Common myeloid progenitor, CD34-positive (primary cell): ENCODE measurements around the gene CENPE.
"Not testable (repeated sequence)": the region's sequence is repeated elsewhere in the genome, so short reads cannot be mapped to it uniquely, and the experiment has no call there.

Source experiments
- CTCF ChIA-PET: fragments of 350-600 bp; sonication (Branson Sonifier 250); formaldehyde crosslinking; loops from one replicate; lab custom pipeline; 2021; ENCODE audit warnings: antibody characterized with exemption; lab: Charles Lee
- POLR2A ChIA-PET: fragments of 350-600 bp; sonication (Branson Sonifier 250); formaldehyde crosslinking; loops from one replicate; lab custom pipeline; 2021; ENCODE audit warnings: antibody characterized with exemption; lab: Charles Lee
- DNase-seq, 3 donors: peaks; one replicate each; pipeline versions ENCODE4 v3.0.0 to v3.0.0-alpha.2; 2013
- H3K27ac ChIP-seq, 2 experiments: 1 replicate in 1 of 2; 2 replicates in 1 of 2; pipeline ENCODE4 v1.7.0; 2013; ENCODE audit warnings: inconsistent platforms in 2 of 2, low read length in 2 of 2, mild to moderate bottlenecking in 2 of 2, low read depth in 1 of 2, moderate library complexity in 1 of 2; ENCODE audit not compliant: severe bottlenecking in 2 of 2, insufficient read depth in 1 of 2, poor library complexity in 1 of 2
- H3K27me3 ChIP-seq, 5 experiments: replicated peaks in 2 of 5; 1 replicate in 3 of 5; 2 replicates in 2 of 5; pipeline versions ENCODE4 v1.6.1 to v1.7.0; 2013; ENCODE audit warnings: low read length in 4 of 5, mild to moderate bottlenecking in 2 of 5, moderate library complexity in 2 of 5, inconsistent platforms in 1 of 5; ENCODE audit not compliant: insufficient read depth in 5 of 5, control insufficient read depth in 4 of 5
- H3K36me3 ChIP-seq, 4 experiments: 1 replicate in 2 of 4; 2 replicates in 2 of 4; pipeline versions ENCODE4 v1.6.1 to v1.7.0; 2013; ENCODE audit warnings: low read length in 3 of 4, control low read depth in 1 of 4, mild to moderate bottlenecking in 1 of 4; ENCODE audit not compliant: control insufficient read depth in 4 of 4, insufficient read depth in 4 of 4
- H3K4me1 ChIP-seq, 4 experiments: 1 replicate in 3 of 4; 2 replicates in 1 of 4; pipeline versions ENCODE4 v1.6.1 to v1.7.1; 2013; ENCODE audit warnings: low read length in 3 of 4, mild to moderate bottlenecking in 3 of 4, control low read depth in 1 of 4, inconsistent platforms in 1 of 4, moderate library complexity in 1 of 4; ENCODE audit not compliant: control insufficient read depth in 4 of 4, insufficient read depth in 4 of 4; ENCODE audit errors: control extremely low read depth in 1 of 4
- H3K4me3 ChIP-seq, 7 experiments: 1 replicate in 4 of 7; 2 replicates in 3 of 7; pipeline versions ENCODE4 v1.5.1 to v1.7.0; 2013; ENCODE audit warnings: mild to moderate bottlenecking in 7 of 7, low read length in 6 of 7, moderate library complexity in 6 of 7, inconsistent platforms in 2 of 7, low read depth in 2 of 7, control low read depth in 1 of 7; ENCODE audit not compliant: insufficient read depth in 4 of 7, control insufficient read depth in 1 of 7; ENCODE audit errors: extremely low read depth in 1 of 7
- H3K9me3 ChIP-seq, 5 experiments: 1 replicate in 4 of 5; 2 replicates in 1 of 5; pipeline versions ENCODE4 v1.6.1 to v1.7.1; 2013; ENCODE audit warnings: low read length in 4 of 5, mild to moderate bottlenecking in 2 of 5, inconsistent platforms in 1 of 5, low read depth in 1 of 5, moderate library complexity in 1 of 5; ENCODE audit not compliant: control insufficient read depth in 4 of 5, insufficient read depth in 2 of 5; ENCODE audit errors: control extremely low read depth in 1 of 5
- WGBS: methylation state at CpG from one replicate; pipeline ENCODE4 v1.1.5; 2013; ENCODE audit not compliant: insufficient coverage; 5-methylcytosine and 5-hydroxymethylcytosine counted together

The CENPE gene

GRCh38 chr4:103201724-103202123 is 3.6 kb upstream of the CENPE start:
- no peaks in the 10 kb centered on the region for H3K27me3 ChIP-seq
- H3K36me3 ChIP-seq, result no peaks in the 10 kb centered on the region
- peaks cover 5 to 16% (median 11%) of the 10 kb centered on the region in 4 experiments for H3K4me1 ChIP-seq
- ChIA-PET CTCF (no interaction called here), POLR2A (no interaction called here)
- DNase-seq, result no peak
- H3K27ac ChIP-seq, result no peak overlapping the region
- H3K4me3 ChIP-seq, result no peak overlapping the region
- 46% methylated on average over 2 of the region's 2 CpGs for WGBS
- H3K9me3 ChIP-seq, result no peaks in the 10 kb centered on the region

- ChIA-PET CTCF (no interaction called here), POLR2A (no interaction called here)
- no peaks in the 10 kb centered on the region for H3K27me3 ChIP-seq
- no peaks in the 10 kb centered on the region for H3K9me3 ChIP-seq
- no peaks in the 10 kb centered on the region for H3K36me3 ChIP-seq
- no peak overlapping the region for H3K27ac ChIP-seq
- WGBS, result 100% methylated on average over 2 of the region's 2 CpGs
- no peak for DNase-seq
- peaks cover 5 to 16% (median 11%) of the 10 kb centered on the region in 4 experiments for H3K4me1 ChIP-seq
- H3K4me3 ChIP-seq, result no peak overlapping the region
These were observed 3.1 kb upstream of the CENPE start for GRCh38 chr4:103201253-103201652.

GRCh38 chr4:103199009-103199408 is 866 bp upstream of the CENPE start:
- Histone ChIP-seq H3K27me3 (no peaks in the 10 kb centered on the region), H3K9me3 (no peaks in the 10 kb centered on the region), H3K27ac (peak overlapping the region in 1 of 2 experiments; percentile 96), H3K36me3 (peaks cover 2 to 18% (median 2%) of the 10 kb centered on the region in 4 experiments), H3K4me1 (peaks cover 5 to 16% (median 11%) of the 10 kb centered on the region in 4 experiments), H3K4me3 (peak overlapping the region in 6 of 7 experiments; percentile 86 to 98 (median 92))
- ChIA-PET POLR2A (no interaction called here), CTCF (interaction anchor here (0.7 kb wide), 1 partner anchor 704 kb away, joined by 3 read pairs; no protein-coding TSS in a partner anchor)
- WGBS, result 98% methylated on average over 6 of the region's 9 CpGs
- no peak for DNase-seq

- 1% methylated on average over 9 of the region's 9 CpGs for WGBS
- Histone ChIP-seq H3K9me3 (no peaks in the 10 kb centered on the region), H3K36me3 (peaks cover 2 to 23% (median 5%) of the 10 kb centered on the region in 4 experiments), H3K4me3 (peak overlapping the region; percentile 72 to 98 (median 92)), H3K4me1 (peaks cover 5 to 16% (median 11%) of the 10 kb centered on the region in 4 experiments), H3K27me3 (no peaks in the 10 kb centered on the region), H3K27ac (peak overlapping the region; percentile 90 to 96)
- DNase-seq, result no peak
- ChIA-PET POLR2A (no interaction called here), CTCF (interaction anchor here (1.9 kb wide), 1 partner anchor 13 kb away, joined by 4 read pairs; no protein-coding TSS in a partner anchor)
These were observed 405 bp downstream of the CENPE start for GRCh38 chr4:103197765-103198110.

- H3K9me3 ChIP-seq, result no peaks in the 10 kb centered on the region
- H3K27me3 ChIP-seq, result no peaks in the 10 kb centered on the region
- DNase-seq, result no peak
- peaks cover 5 to 11% (median 9%) of the 10 kb centered on the region in 4 experiments for H3K4me1 ChIP-seq
- ChIA-PET POLR2A (no interaction called here), CTCF (interaction anchor here (0.7 kb wide), 1 partner anchor 12 kb away, joined by 3 read pairs; no protein-coding TSS in a partner anchor)
- no peak overlapping the region for H3K4me3 ChIP-seq
- peaks cover 2 to 34% (median 7%) of the 10 kb centered on the region in 4 experiments for H3K36me3 ChIP-seq
- no peak overlapping the region for H3K27ac ChIP-seq
- WGBS, result no CpG with 5 or more reads among the region's 2 CpGs
These were observed 4.7 kb downstream of the CENPE start for GRCh38 chr4:103193457-103193856.

GRCh38 chr4:103171006-103171405 is 27.1 kb downstream of the CENPE start:
- ChIA-PET CTCF (no interaction called here), POLR2A (no interaction called here)
- peaks cover 3 to 23% (median 12%) of the 10 kb centered on the region in 5 experiments for H3K9me3 ChIP-seq
- no peak overlapping the region for H3K27ac ChIP-seq
- DNase-seq, result no peak
- no peaks in the 10 kb centered on the region for H3K4me1 ChIP-seq
- H3K36me3 ChIP-seq, result peaks cover 18 to 44% (median 29%) of the 10 kb centered on the region in 4 experiments
- no peak overlapping the region for H3K4me3 ChIP-seq
- H3K27me3 ChIP-seq, result no peaks in the 10 kb centered on the region

GRCh38 chr4:103169750-103170149 is 28.4 kb downstream of the CENPE start:
- DNase-seq, H3K27ac ChIP-seq, H3K4me3 ChIP-seq, H3K27me3 ChIP-seq, CTCF ChIA-PET, H3K4me1 ChIP-seq, POLR2A ChIA-PET: not testable (repeated sequence)
- peaks cover 3 to 23% (median 12%) of the 10 kb centered on the region in 5 experiments for H3K9me3 ChIP-seq
- peaks cover 20 to 44% (median 30%) of the 10 kb centered on the region in 4 experiments for H3K36me3 ChIP-seq
- no CpG with 5 or more reads among the region's 2 CpGs for WGBS
